Activated T-cell treated with anti-CD3 and anti-CD28 coated beads, Interleukin-2, amount 50 U/mL, for 72 hours (primary cell): ENCODE measurements around the gene KCNMB1. TPM values are rescaled to one million over a fixed set of nuclear protein-coding genes. Genes with fewer than 3 reads are reported as not detected.

Source experiments
- ATAC-seq, 2 donors: fragments of 150-1000 bp; cut with Tn5 transposase; replicated peaks in 1 of 2; 2 replicates each; pipeline ENCODE4 v1.10.0; 2021; ENCODE audit warnings: moderate library complexity in 2 of 2, mild to moderate bottlenecking in 1 of 2
- DNase-seq, 2 donors: peaks; one replicate each; pipeline ENCODE4 v3.0.0; 2021 to 2022; ENCODE audit warnings: mixed read lengths in 1 of 2
- H3K27ac Mint-ChIP-seq: one replicate; pipeline ENCODE4 v1.8.0; 2022; ENCODE audit warnings: mild to moderate bottlenecking, moderate library complexity, mixed read lengths
- H3K27me3 Mint-ChIP-seq: one replicate; pipeline ENCODE4 v1.8.0; 2022; ENCODE audit warnings: low read depth, mixed read lengths
- H3K36me3 Mint-ChIP-seq, 2 donors: one replicate each; pipeline ENCODE4 v1.8.0; 2022; ENCODE audit warnings: mixed read lengths in 2 of 2, mild to moderate bottlenecking in 1 of 2; ENCODE audit not compliant: insufficient read depth in 2 of 2
- H3K4me1 Mint-ChIP-seq: one replicate; pipeline ENCODE4 v1.8.0; 2022; ENCODE audit warnings: low read depth, mixed read lengths
- H3K4me3 Mint-ChIP-seq, 2 donors: one replicate each; pipeline ENCODE4 v1.8.0; 2022; ENCODE audit warnings: mild to moderate bottlenecking in 2 of 2, mixed read lengths in 2 of 2, moderate library complexity in 2 of 2
- H3K9me3 Mint-ChIP-seq, 2 donors: one replicate each; pipeline ENCODE4 v1.8.0; 2022; ENCODE audit warnings: mixed read lengths in 2 of 2
- total RNA-seq, 2 donors: library from RNA; stranded (reverse); gene quantifications; one replicate each; pipeline ENCODE4 v1.2.3, GENCODE V29; 2022

The KCNMB1 gene
- total RNA-seq, 2 donors from 2014 or later, result not detected

DNA sequence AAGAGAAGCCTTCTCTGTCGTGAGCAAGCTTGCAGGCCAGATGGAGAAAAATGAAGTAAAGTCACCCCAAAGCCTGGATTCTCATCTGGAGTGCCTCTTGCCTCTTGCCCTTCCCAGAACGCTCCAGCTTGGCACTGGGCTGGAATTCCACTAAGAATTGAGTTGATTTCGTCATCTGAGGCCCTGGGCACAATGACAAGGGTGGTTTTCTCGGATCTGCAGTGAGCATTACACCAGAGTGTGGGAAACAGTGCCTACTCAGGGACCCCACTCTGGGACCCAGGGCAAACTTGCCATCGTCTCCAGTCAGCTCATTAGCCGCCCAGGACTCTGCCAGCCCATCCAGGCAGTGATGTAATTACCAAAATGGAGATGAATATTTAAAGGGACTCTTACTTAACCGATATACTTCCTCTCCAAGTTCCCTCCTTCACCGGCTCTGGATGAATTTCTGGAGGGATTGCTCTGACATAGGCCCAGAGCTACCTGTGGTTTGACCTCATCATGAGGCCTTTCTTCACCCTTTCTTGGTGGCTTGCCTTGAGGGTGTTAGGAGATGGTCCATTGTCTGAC lies 46.9 kb downstream of the KCNMB1 start:
- ATAC-seq (no peak), DNase-seq (no peak)
- H3K4me3 Mint-ChIP-seq, result no peak overlapping the region
- no peaks in the 10 kb centered on the region for H3K27me3 Mint-ChIP-seq
- no peak overlapping the region for H3K27ac Mint-ChIP-seq
- no peaks in the 10 kb centered on the region for H3K9me3 Mint-ChIP-seq
- no peaks in the 10 kb centered on the region for H3K36me3 Mint-ChIP-seq
- peaks cover 18% of the 10 kb centered on the region for H3K4me1 Mint-ChIP-seq

DNA sequence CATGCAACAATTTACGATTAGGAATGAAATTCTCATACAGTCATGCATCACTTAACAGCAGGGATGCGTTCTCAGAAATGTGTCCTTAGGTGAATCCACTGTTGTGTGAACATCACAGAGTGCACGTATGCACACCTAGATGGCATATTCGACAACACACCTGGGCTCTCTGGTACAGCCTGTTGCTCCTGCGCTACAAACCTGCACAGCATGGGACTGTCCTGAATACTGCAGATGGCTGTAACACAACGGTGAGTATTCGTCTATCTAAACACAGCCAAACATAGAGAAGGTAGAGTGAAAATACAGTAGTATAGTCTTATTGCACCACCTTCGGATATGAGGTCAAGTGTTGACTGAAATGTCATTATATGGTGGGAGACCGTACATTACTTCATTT lies 47.6 kb downstream of the KCNMB1 start:
- H3K4me1 Mint-ChIP-seq, result peaks cover 25% of the 10 kb centered on the region
- no peak overlapping the region for H3K27ac Mint-ChIP-seq
- DNase-seq, result no peak
- no peak for ATAC-seq
- H3K4me3 Mint-ChIP-seq, result no peak overlapping the region
- H3K9me3 Mint-ChIP-seq, result no peaks in the 10 kb centered on the region
- H3K27me3 Mint-ChIP-seq, result no peaks in the 10 kb centered on the region
- H3K36me3 Mint-ChIP-seq, result no peaks in the 10 kb centered on the region

DNA sequence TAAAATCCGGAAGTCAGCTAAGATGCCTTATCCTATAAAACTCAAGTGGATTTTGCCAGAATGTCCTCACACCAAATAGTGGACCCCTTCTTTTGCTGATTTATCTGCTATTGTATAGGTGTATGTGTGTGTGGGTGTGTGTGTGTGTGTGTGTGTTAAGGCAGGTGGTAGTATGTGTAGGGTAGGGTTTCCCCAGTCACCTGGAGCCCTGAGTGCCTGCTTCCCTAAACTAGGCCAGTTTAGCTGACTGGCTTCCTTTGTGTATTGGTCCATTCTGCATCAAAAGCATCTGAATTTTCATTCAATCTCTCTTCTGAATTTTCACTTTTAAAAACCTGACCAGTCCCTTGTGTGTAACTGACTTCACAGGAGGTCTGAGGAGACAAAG lies 49.4 kb downstream of the KCNMB1 start:
- no peak for DNase-seq
- Mint-ChIP-seq H3K27me3 (no peaks in the 10 kb centered on the region), H3K27ac (no peak overlapping the region), H3K4me3 (no peak overlapping the region), H3K4me1 (peaks cover 36% of the 10 kb centered on the region), H3K9me3 (no peaks in the 10 kb centered on the region), H3K36me3 (no peaks in the 10 kb centered on the region)
- ATAC-seq, result no peak

DNA sequence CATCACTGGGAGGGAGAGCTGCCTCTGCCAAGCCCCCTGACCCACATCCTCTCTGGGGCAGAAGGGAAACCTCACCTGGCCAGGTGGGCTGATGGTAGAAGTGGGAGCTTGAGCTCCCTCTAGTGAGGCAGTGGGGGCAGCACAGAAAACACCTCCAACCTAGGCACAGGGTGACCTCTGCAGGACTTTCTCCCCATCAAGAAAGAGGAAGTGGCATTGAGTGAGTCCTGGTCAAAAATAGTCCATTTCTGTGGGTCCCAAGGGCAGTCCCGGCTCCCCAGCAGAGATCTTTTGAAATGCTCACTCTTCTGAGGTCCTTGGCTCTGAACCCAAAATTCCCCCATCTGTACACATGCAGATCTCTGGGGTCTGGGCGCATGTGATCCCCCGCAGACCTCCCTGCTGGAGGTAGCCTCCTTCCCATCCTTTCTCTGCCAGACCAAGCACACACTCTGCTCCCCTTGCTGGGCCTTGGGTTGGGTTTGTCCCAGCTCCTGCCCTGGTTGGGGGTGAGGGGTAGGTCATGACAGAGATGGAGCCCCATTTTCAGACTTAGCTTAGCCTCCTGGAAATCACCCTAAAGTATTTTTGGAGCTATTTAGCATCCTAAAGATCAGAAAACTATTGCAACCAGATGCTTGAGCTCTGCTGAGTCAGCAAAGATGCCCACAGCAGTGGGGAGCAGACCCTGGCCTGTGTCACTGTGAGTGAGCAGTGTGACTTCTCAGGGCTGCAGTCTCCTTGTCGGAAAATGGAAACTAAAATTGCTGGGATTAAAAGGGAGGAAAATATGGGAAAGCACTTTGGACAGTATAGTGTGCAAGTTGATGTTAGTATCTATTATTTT lies 50.0 kb downstream of the KCNMB1 start:
- peaks cover 36% of the 10 kb centered on the region for H3K4me1 Mint-ChIP-seq
- no peak overlapping the region for H3K4me3 Mint-ChIP-seq
- ATAC-seq (peak; percentile 83), DNase-seq (peak; percentile 64 to 66)
- H3K36me3 Mint-ChIP-seq, result no peaks in the 10 kb centered on the region
- no peaks in the 10 kb centered on the region for H3K9me3 Mint-ChIP-seq
- no peak overlapping the region for H3K27ac Mint-ChIP-seq
- no peaks in the 10 kb centered on the region for H3K27me3 Mint-ChIP-seq

DNA sequence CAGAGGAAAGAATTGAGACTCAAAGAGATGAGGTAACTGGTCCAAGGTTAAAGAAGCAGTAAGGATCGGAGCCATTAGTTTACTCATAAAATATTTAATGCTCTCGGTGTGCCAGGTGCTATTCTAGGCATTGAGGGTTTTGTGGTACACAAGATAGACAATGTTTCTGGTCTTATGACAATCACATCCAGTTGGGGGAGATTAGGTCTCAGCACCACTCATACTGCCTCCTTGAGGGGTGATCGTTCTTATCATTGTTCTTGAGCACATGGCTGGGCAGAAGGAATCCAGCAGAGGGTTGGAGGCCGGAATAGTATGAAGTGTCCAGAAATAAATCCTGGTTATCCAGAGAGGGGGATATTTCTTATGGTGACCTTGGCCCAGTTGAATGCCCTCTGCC lies 50.9 kb downstream of the KCNMB1 start:
- DNase-seq (no peak), ATAC-seq (no peak)
- Mint-ChIP-seq H3K27me3 (no peaks in the 10 kb centered on the region), H3K36me3 (no peaks in the 10 kb centered on the region), H3K9me3 (no peaks in the 10 kb centered on the region), H3K4me1 (peaks cover 36% of the 10 kb centered on the region), H3K27ac (no peak overlapping the region), H3K4me3 (no peak overlapping the region)

DNA sequence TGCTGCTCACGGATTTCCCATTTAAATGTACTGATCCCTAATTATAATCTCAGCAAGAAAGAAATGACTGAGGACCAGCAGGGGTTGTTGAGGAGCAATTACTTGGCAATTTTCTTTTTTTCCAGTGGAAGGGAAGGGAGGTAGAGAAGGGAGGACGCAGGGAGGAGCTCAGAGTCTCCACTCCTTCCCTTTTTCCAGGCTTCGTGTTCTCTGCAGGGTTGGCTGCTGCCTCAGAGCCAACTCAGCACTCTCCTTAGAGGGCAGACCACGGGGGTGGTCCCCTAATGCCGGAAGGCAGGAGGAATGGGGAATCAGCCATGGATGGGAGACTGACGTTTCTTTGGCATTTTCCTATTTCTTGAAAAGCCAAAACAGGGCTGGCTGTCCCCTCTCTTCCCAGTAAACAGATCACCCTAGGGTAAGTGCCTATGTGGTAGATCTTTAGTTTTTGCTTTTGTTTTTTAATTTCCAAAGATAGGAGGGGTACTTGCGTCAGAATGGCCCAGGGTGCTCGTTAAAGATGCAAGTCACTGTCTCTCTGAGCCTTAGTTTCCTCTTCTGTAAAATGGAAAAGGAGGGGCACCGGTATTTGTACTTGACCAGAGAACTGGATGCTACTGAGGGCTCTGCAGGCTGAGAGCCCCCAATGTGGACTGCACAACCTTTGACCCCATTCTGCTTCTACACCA lies 52.0 kb downstream of the KCNMB1 start:
- no peaks in the 10 kb centered on the region for H3K36me3 Mint-ChIP-seq
- H3K4me3 Mint-ChIP-seq, result no peak overlapping the region
- no peaks in the 10 kb centered on the region for H3K9me3 Mint-ChIP-seq
- ATAC-seq, result no peak
- H3K27me3 Mint-ChIP-seq, result no peaks in the 10 kb centered on the region
- no peak for DNase-seq
- peaks cover 36% of the 10 kb centered on the region for H3K4me1 Mint-ChIP-seq
- H3K27ac Mint-ChIP-seq, result no peak overlapping the region

DNA sequence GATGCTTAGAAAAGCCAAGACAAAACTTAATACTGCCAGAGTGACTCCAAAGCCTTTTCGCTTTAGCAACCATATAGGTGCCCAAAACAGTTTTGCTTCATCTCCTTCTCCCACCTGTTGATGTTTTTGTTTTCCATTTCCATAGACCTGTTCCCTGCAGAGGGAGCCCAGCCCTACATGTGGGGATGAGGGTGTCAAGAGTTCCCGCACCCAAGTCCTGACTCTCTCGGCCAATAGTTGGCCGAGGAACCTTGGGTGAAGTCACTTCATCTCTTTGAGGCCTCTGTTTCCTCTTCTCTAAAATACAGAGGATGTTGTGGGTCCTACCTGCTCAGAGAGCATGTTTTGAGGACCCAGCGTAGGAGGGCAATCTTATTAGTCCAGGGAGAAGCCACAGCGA lies 53.1 kb downstream of the KCNMB1 start:
- Mint-ChIP-seq H3K27me3 (no peaks in the 10 kb centered on the region), H3K27ac (peak overlapping the region; percentile 56), H3K9me3 (no peaks in the 10 kb centered on the region), H3K36me3 (no peaks in the 10 kb centered on the region), H3K4me1 (peaks cover 36% of the 10 kb centered on the region), H3K4me3 (peak overlapping the region; percentile 55 to 65)
- DNase-seq (no peak), ATAC-seq (no peak)

DNA sequence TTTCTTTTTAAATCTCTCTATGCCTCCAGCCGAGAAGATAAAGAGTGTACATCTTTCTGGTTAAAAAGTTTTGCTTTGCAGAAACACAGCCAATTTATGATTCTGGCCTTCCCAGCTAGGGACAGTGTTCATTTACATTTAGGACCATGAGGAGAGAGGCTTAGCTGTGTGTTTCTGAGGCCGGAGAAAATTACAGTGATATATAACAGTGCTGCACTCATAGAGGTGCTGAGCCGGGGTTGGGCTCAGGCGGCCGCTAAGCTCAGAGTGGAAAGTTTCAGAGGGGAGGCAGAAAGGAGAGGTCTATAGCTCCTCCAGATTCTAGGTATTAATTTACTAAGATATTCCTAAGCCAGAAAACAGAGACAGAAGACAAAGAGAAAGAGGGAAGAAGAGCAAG lies 54.5 kb downstream of the KCNMB1 start:
- ATAC-seq, result no peak
- Mint-ChIP-seq H3K4me3 (no peak overlapping the region), H3K27me3 (no peaks in the 10 kb centered on the region), H3K4me1 (peaks cover 36% of the 10 kb centered on the region), H3K9me3 (no peaks in the 10 kb centered on the region), H3K36me3 (no peaks in the 10 kb centered on the region), H3K27ac (peak overlapping the region; percentile 99)
- no peak for DNase-seq

DNA sequence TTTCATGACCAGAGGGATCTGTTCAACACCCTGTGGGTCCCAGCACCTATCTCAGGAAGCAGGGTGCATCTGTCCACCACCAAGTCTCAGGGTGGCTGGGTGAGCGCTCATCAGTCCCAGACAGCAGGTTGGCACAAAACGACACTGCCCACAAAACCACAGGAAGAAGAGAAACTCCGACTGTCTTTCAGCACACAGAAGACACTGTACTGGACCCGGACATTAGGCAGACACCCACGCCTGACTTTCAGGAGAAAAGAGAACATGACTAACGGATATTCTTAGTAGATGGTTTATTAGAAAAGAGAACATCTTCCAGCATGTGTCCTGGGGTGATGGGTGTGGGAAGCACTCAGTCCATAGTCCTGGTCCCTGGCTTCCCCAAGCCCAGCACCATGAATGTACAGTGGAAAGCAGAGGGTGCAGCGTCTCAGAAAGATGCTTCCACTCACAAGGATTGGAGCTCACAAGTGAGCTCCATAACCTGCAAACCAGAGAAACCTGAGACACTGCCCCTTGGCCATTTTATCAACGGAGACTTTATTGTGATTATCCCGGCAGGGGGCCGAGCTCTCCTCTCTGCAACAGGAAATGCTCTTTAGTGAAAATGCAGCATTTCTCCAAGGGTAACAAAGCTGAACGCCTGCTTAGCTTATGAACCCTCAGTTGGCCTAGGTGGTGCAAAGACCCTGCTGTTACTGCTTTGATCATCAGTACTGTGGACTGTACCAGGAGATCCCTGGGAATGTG lies 55.8 kb downstream of the KCNMB1 start:
- Mint-ChIP-seq H3K27me3 (no peaks in the 10 kb centered on the region), H3K27ac (peak overlapping the region; percentile 39), H3K4me3 (no peak overlapping the region), H3K36me3 (no peaks in the 10 kb centered on the region), H3K4me1 (peaks cover 30% of the 10 kb centered on the region), H3K9me3 (no peaks in the 10 kb centered on the region)
- DNase-seq (peak; percentile 76 to 78), ATAC-seq (peak; percentile 58 to 63)

DNA sequence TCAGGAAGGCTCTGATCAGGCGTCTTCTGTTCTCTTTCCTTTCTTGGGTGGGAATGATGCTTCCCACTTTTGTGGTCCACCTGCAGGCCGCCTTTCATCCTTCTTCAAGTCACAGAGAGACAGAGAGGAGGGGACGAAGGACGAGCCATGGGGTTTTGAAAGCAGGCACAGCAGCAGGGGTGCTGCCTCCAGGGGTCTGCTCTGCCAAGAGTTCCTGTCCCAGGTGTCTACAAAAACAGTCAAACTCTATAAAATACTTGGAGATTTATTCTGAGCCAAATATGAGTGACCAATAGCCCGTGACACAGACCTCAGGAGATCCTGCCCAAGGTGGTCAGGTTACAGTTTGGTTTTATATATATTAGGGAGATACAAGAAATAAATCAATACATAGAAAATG lies 57.1 kb downstream of the KCNMB1 start:
- H3K27me3 Mint-ChIP-seq, result no peaks in the 10 kb centered on the region
- ATAC-seq (no peak), DNase-seq (no peak)
- peaks cover 17% of the 10 kb centered on the region for H3K4me1 Mint-ChIP-seq
- H3K27ac Mint-ChIP-seq, result no peak overlapping the region
- no peaks in the 10 kb centered on the region for H3K36me3 Mint-ChIP-seq
- H3K9me3 Mint-ChIP-seq, result no peaks in the 10 kb centered on the region
- H3K4me3 Mint-ChIP-seq, result no peak overlapping the region

DNA sequence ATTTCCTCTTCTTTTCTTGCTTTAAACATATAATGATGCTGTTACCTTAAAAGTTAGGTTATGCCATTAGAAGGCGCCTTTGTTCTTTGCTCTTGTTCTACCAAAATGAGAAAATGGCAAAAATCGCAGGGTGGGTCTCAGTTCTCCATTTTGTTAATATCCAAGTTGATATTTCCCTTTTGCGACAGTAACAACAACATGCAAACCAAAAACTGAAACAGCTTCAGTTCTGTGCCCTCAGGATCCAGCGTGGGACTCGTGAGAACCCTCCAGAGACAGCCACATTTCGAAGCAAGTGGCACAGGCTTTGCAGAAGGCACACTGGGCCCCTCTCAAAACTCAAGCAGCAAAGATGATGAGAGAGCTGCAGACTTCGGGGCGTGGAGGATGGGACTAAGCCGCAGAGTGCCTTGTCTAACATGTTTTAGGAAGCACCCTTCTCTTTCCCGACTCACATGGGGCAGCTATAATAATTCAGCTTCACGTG lies 58.6 kb downstream of the KCNMB1 start:
- ATAC-seq (no peak), DNase-seq (peak in 1 of 2 donors; percentile 36)
- no peak overlapping the region for H3K27ac Mint-ChIP-seq
- H3K36me3 Mint-ChIP-seq, result no peaks in the 10 kb centered on the region
- no peak overlapping the region for H3K4me3 Mint-ChIP-seq
- no peaks in the 10 kb centered on the region for H3K27me3 Mint-ChIP-seq
- H3K9me3 Mint-ChIP-seq, result no peaks in the 10 kb centered on the region
- peaks cover 4% of the 10 kb centered on the region for H3K4me1 Mint-ChIP-seq

DNA sequence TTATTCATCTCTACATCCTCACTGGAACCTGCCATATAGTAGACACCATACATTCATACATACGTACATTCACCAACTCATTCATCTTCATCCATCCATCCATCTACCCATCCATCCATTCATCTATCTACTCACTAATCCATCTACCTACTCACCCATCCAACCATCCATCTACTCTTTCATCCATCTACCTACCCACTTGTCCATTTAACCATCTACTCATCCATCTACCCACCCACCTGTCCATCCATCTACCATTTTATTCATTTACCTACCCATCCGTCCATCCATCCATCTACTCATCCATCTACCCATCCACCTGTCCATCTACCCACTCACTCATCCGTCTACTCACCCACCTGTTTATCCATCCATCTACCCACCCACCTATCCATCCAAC lies 59.6 kb downstream of the KCNMB1 start:
- ATAC-seq, result no peak
- no peaks in the 10 kb centered on the region for H3K36me3 Mint-ChIP-seq
- H3K4me1 Mint-ChIP-seq, result peaks cover 6% of the 10 kb centered on the region

DNA sequence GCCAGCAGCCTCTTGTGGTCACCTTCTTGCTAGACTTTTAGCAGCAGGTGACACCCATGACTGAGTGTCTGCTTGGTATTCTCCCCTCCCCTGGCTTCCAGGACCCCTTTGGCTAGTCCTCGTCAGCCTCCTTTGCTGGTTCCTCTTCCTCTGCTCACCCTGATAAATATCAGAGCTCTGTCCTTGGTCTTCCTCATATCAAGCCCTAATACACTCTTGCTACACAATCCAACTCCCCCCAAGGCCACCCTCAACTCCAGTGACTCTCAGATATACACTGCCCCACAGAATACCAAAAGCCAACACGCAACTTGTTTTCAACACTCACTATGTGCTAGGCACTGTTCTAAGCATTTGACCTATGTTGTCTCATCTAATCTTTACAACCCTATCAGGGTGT lies 61.3 kb downstream of the KCNMB1 start:
- no peak for ATAC-seq
- H3K9me3 Mint-ChIP-seq, result no peaks in the 10 kb centered on the region
- H3K36me3 Mint-ChIP-seq, result no peaks in the 10 kb centered on the region
- no peak for DNase-seq
- no peak overlapping the region for H3K4me3 Mint-ChIP-seq
- H3K4me1 Mint-ChIP-seq, result peaks cover 6% of the 10 kb centered on the region
- H3K27ac Mint-ChIP-seq, result no peak overlapping the region
- H3K27me3 Mint-ChIP-seq, result no peaks in the 10 kb centered on the region

More for the DNA sequence above, 59.6 kb downstream of the KCNMB1 start:
- DNase-seq, result no peak
- no peaks in the 10 kb centered on the region for H3K9me3 Mint-ChIP-seq
- no peak overlapping the region for H3K27ac Mint-ChIP-seq
- H3K4me3 Mint-ChIP-seq, result no peak overlapping the region
- H3K27me3 Mint-ChIP-seq, result no peaks in the 10 kb centered on the region
